Measurements from ENCODE around the gene C4A.
"Not testable (repeated sequence)": the region's sequence is repeated elsewhere in the genome, so short reads cannot be mapped to it uniquely, and the experiment has no call there.

C4A gene

DNA sequence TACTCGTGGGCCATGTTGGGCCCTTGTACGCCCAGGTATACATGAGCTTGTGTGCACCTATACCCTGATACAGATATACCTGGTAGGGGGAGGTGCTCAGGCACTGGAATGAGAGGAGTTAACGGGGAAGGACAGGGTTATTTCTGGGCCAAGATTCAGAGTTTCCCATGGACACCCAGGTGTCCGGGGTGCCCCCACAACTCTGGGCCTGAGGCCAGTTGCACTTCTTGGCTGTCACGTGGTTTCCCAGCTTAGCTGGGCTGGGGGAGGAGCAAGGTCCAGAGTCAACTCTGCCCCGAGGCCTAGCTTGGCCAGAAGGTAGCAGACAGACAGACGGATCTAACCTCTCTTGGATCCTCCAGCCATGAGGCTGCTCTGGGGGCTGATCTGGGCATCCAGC lies at the start of gene C4A:
Gene C4A (plus strand): TSS at position 314 of the 400 bp plus-strand sequence. CDS start 51 bp downstream, at position 365.
- not testable (repeated sequence) for DNase-seq

- DNase-seq: not testable (repeated sequence)
Measured at GRCh38 chr6:31932137-31932536, 49.7 kb upstream of the C4A start.

DNA sequence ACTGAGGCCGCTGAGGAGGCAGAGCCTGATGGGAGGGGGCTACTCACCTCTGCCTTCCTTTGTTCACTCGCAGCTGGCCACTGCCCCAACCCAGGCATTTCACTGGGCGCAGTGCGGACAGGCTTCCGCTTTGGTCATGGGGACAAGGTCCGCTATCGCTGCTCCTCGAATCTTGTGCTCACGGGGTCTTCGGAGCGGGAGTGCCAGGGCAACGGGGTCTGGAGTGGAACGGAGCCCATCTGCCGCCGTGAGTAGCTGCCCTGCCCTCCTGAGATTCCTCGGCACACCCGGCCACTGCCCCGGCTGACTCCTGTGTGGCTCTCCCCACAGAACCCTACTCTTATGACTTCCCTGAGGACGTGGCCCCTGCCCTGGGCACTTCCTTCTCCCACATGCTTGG lies 48.3 kb upstream of the C4A start:
- no peak for DNase-seq

- DNase-seq: peak; percentile 31 to 56
Measured at GRCh38 chr6:31935021-31935420, 46.8 kb upstream of the C4A start.

DNA sequence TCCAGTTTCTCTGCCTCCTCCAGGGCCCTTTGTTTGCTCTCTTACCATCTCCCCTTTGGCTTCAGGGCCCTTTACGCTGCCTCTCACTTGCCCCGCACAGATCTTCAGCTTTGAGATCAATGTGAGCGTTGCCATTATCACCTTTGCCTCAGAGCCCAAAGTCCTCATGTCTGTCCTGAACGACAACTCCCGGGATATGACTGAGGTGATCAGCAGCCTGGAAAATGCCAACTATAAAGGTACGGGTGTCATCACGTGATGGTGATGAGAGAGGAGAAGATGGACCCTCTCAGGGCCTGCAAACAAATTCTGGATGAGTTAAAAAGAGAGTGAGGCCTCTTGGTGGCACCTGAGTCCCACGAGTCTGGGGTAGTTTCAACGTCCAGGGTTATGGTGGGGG lies 46.0 kb upstream of the C4A start:
- DNase-seq: no peak

DNA sequence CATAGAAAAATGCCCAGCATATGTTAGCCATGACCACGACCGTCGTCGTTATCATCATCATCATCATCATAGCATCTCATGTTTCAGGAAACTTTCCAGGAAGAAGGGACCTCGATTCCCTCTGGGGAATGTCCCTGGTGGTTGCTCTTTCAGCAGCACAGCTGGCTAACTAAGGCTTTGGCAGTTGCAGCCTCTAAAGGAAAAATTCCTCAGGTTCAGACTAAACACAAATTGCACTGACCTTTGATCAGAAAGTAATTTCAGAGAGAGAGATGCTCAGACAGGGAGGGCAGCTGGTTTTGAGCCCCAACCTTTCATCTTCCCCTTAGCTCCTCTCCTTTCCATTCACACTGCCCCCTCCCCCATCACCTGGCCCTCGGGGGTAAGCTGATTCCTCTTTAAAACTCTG lies 41.6 kb upstream of the C4A start:
- DNase-seq: peak in 1 of 2 donors; percentile 13

GRCh38 chr6:31943742-31944141 lies 38.1 kb upstream of the C4A start:
- no peak for DNase-seq

DNA sequence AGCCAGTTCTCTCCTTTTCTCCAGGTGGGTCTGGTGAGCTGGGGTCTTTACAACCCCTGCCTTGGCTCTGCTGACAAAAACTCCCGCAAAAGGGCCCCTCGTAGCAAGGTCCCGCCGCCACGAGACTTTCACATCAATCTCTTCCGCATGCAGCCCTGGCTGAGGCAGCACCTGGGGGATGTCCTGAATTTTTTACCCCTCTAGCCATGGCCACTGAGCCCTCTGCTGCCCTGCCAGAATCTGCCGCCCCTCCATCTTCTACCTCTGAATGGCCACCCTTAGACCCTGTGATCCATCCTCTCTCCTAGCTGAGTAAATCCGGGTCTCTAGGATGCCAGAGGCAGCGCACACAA lies 36.7 kb upstream of the C4A start:
- DNase-seq: no peak

- DNase-seq: peak; percentile 88 to 90
Measured at GRCh38 chr6:31945507-31946369, 36.1 kb upstream of the C4A start, which contains the start of gene CFB. TSS of gene CFB (plus strand) at chr6:31946095. CDS start at chr6:31946222, 127 bp downstream.

DNA sequence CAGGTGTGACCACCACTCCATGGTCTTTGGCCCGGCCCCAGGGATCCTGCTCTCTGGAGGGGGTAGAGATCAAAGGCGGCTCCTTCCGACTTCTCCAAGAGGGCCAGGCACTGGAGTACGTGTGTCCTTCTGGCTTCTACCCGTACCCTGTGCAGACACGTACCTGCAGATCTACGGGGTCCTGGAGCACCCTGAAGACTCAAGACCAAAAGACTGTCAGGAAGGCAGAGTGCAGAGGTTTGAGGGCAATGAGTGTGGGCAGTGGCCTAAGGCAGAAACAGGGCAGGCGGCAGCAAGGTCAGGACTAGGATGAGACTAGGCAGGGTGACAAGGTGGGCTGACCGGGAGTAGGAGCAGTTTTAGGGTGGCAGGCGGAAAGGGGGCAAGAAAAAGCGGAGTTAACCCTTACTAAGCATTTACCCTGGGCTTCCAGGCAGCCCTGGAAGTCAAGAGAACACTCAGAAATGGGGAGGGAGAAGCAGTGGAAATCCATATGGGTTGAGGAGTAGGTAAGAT lies 35.4 kb upstream of the C4A start:
- no peak for DNase-seq

DNA sequence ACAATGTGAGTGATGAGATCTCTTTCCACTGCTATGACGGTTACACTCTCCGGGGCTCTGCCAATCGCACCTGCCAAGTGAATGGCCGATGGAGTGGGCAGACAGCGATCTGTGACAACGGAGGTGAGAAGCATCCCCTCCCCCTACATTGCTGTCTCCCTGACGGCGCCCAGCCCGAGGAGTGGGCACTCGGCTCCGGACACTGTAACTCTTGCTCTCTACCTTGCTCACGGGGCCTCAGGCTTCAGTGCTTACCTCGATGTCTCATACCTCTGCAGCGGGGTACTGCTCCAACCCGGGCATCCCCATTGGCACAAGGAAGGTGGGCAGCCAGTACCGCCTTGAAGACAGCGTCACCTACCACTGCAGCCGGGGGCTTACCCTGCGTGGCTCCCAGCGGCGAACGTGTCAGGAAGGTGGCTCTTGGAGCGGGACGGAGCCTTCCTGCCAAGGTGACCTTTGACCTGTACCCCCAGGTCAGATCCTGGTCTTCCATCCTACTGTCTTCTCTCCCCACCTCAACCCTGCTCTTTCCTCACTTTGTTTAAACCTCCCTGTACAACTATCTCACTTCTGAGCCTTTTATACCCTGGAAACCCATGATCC lies 34.7 kb upstream of the C4A start:
- no peak for DNase-seq

DNA sequence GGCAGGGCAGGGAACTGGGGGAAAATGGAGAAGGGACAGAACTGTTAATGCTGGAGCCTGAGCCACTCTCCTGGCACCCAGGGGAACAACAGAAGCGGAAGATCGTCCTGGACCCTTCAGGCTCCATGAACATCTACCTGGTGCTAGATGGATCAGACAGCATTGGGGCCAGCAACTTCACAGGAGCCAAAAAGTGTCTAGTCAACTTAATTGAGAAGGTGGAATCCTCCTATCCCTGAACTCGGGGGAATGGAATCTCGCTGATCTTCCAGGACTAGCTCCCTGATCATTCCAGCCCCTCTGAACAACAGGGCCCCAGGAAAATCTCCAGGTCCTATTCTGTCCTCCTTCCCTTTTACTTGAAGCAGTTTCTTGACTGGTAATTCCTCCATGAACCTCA lies 34.0 kb upstream of the C4A start:
- DNase-seq: no peak

DNA sequence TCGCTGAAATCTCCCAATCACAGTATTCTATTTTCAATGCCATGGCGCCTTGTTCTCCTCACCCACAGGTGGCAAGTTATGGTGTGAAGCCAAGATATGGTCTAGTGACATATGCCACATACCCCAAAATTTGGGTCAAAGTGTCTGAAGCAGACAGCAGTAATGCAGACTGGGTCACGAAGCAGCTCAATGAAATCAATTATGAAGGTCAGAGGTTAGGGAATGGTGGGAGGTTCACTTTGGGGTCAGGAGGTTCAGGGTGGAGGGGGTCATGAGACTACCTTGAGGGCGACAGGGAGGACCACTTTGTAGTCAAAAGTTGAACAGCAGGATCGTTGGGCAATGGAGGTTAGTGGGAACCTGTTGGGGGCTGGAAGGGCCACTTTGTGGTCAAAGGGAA lies 33.6 kb upstream of the C4A start:
- no peak for DNase-seq

- DNase-seq: peak; percentile 57 to 58
Measured at GRCh38 chr6:31948753-31949413, 33.0 kb upstream of the C4A start.

DNA sequence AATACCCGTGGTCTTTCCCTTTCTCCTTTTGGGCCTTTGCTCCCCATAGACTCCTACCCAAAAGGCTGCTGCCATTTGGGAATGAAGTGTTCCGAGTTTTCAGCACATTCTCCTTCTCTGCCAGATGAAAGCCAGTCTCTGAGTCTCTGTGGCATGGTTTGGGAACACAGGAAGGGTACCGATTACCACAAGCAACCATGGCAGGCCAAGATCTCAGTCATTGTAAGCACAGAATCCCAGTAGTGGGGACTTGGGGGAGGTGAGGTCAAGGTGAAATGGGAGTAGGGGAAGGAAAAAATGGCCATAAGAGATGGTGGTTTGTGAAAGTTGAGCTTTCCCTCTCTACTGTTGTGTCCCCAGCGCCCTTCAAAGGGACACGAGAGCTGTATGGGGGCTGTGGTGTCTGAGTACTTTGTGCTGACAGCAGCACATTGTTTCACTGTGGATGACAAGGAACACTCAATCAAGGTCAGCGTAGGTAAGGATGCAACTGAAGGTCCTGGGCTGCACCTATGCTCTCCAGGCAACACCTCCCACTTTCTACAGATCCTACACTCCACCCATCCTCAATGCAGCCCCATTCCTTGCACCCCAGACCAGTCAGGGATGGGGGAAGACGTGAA lies 31.8 kb upstream of the C4A start:
- no peak for DNase-seq

DNA sequence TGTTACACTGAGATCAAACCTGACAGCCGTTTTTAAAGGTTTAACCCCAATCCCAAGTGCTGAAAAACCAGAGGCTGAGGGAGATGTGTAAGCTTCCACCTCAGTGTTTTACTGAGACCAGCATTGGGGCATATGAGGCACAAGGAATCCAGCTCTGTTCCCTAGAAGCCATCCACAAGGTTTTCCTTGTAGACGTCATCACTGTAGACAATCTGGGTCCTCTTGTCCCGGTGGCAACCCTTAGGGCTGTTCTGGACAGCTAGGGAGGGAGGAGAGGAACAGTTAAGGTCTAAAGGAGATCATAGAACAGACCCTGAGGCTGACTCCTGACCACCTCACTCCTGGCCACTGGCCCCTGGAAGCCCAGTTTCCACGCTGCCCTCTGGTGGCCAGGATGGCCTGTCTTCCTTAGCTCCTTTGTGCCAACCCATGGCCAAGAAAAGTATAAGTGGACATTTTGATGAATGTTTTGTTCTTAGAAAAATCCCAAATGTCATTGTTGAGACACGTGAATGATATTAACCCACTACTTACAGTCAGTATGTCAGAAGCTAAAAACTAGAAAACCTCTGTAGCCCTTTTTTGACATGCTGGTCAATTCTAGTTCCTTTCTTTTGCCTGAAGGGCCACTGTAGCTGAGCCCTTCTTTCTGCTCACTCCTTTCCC lies 29.6 kb upstream of the C4A start:
- peak; percentile 67 to 91 for DNase-seq

GRCh38 chr6:31952890-31953289 lies 29.0 kb upstream of the C4A start:
- no peak for DNase-seq

DNA sequence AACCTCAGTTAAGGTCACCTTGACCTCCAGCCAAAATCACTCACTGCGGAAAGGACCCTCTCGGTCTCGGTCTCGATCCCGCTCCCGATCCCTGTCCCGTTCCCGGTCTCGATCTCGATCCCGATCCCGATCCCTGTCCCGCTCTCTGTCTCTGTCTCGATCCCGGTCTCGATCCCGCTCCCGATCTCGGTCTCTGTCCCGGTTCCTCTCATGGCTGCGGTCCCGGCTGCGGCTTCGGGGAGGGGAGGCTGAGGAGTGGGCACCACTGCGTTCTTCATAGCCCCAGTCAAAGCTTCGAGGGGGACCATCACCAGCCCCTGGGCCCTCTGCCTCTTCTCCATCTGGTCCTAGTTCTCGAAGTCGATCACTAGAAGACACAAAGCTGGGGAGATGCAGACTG lies 27.3 kb upstream of the C4A start:
- no peak for DNase-seq

GRCh38 chr6:31956796-31957195 lies 25.1 kb upstream of the C4A start:
- no peak for DNase-seq

DNA sequence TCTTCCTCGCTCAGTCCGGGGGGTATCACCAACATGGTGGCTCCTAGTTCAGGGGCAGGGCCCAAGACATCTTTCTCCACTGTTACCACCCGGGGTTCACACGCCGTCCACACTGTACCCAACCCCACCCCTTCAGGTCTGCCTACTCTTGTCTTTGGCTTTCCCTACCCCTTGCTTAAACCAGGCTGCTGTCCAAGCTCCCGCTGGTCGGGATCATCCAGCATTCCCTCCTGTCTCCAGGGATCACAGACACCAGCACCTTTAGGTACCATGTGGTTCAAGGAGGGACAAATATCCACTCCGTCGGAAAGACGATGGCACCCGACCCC lies 23.5 kb upstream of the C4A start:
- no peak for DNase-seq

- DNase-seq: peak; percentile 98 to 99
Measured at GRCh38 chr6:31958741-31959739, 22.8 kb upstream of the C4A start, which contains the start of the genes NELFE and SKIC2. TSS of gene NELFE (minus strand) at chr6:31958971. CDS start at chr6:31958446, 525 bp downstream. TSS of gene SKIC2 (plus strand) at chr6:31959175. CDS start at chr6:31959193, 18 bp downstream.

Data from inflammatory macrophage treated with lipopolysaccharide for 1 hour (primary cell).